ENCODE results near the gene AASDH.

Gene AASDH

GRCh38 chr4:56391270-56391669, 4.0 kb upstream of the AASDH start:
- DNase-seq: no peak

GRCh38 chr4:56389558-56389957, 2.3 kb upstream of the AASDH start:
- DNase-seq: no peak

- DNase-seq: no peak
Measured at GRCh38 chr4:56388306-56388705, 1.0 kb upstream of the AASDH start.

GRCh38 chr4:56386091-56386490, 1.2 kb downstream of the AASDH start:
- no peak for DNase-seq

GRCh38 chr4:56375458-56375857, 11.8 kb downstream of the AASDH start:
- no peak for DNase-seq

- no peak for DNase-seq
Measured at GRCh38 chr4:56374956-56375355, 12.3 kb downstream of the AASDH start.

GRCh38 chr4:56372774-56373173, 14.5 kb downstream of the AASDH start:
- no peak for DNase-seq

GRCh38 chr4:56371426-56372220, 15.7 kb downstream of the AASDH start:
- no peak for DNase-seq

GRCh38 chr4:56370377-56370776, 16.9 kb downstream of the AASDH start:
- no peak for DNase-seq

- DNase-seq: peak; percentile 52
Measured at GRCh38 chr4:56362981-56363380, 24.3 kb downstream of the AASDH start.

- DNase-seq: no peak
Measured at GRCh38 chr4:56360071-56360470, 27.2 kb downstream of the AASDH start.

- no peak for DNase-seq
Measured at GRCh38 chr4:56356650-56357049, 30.6 kb downstream of the AASDH start.

GRCh38 chr4:56348576-56348975, 38.7 kb downstream of the AASDH start:
- no peak for DNase-seq

- no peak for DNase-seq
Measured at GRCh38 chr4:56345458-56345857, 41.8 kb downstream of the AASDH start.

GRCh38 chr4:56342746-56343145, 44.5 kb downstream of the AASDH start:
- DNase-seq: no peak

GRCh38 chr4:56330691-56331090, 56.6 kb downstream of the AASDH start:
- DNase-seq: no peak

- DNase-seq: no peak
Measured at GRCh38 chr4:56326363-56326762, 60.9 kb downstream of the AASDH start.

- DNase-seq: no peak
Measured at GRCh38 chr4:56324011-56324610, 63.2 kb downstream of the AASDH start.

- no peak for DNase-seq
Measured at GRCh38 chr4:56323327-56323726, 64.0 kb downstream of the AASDH start.

- no peak for DNase-seq
Measured at GRCh38 chr4:56321251-56321650, 66.0 kb downstream of the AASDH start.

- no peak for DNase-seq
Measured at GRCh38 chr4:56320293-56320692, 67.0 kb downstream of the AASDH start.

GRCh38 chr4:56318555-56318954, 68.7 kb downstream of the AASDH start:
- DNase-seq: no peak

GRCh38 chr4:56317749-56318148, 69.5 kb downstream of the AASDH start:
- no peak for DNase-seq

GRCh38 chr4:56316011-56316650, 71.2 kb downstream of the AASDH start:
- no peak for DNase-seq

All from SHP77 treated with DMSO at 0.1 percent for 48 hours (cell line).